Esophagus squamous epithelium (tissue), 5 donors: ENCODE measurements around the gene ECM1. TPM values are rescaled to one million over a fixed set of nuclear protein-coding genes. Genes with fewer than 3 reads are reported as not detected.

ENCODE experiments used
- DNase-seq: peaks from one replicate; lab custom pipeline; 2025; lab: John Stamatoyannopoulos, UW
- H3K27ac ChIP-seq, 4 donors: fragments of 200-600 bp; sonication (generic); one replicate each; pipeline ENCODE4 v1.5.1; 2016 to 2019; ENCODE audit warnings: mild to moderate bottlenecking in 1 of 4
- H3K27me3 ChIP-seq, 4 donors: fragments of 200-600 bp; sonication (generic); 1 replicate in 3 of 4; 2 replicates in 1 of 4; pipeline versions ENCODE4 v1.5.1 to v1.6.0; 2017 to 2021; ENCODE audit warnings: antibody characterized with exemption in 1 of 4
- H3K36me3 ChIP-seq, 3 donors: fragments of 200-600 bp; sonication (generic); one replicate each; pipeline ENCODE4 v1.5.1; 2016 to 2019
- H3K4me1 ChIP-seq, 3 donors: fragments of 200-600 bp; sonication (generic); one replicate each; pipeline ENCODE4 v1.5.1; 2017 to 2019
- H3K4me3 ChIP-seq, 4 donors: fragments of 200-600 bp; sonication (generic); 1 replicate in 3 of 4; 2 replicates in 1 of 4; pipeline ENCODE4 v1.5.1; 2016 to 2019; ENCODE audit warnings: mild to moderate bottlenecking in 2 of 4, moderate library complexity in 1 of 4
- H3K9me3 ChIP-seq, 3 donors: fragments of 200-600 bp; sonication (generic); one replicate each; pipeline ENCODE4 v1.5.1; 2016 to 2019
- POLR2A ChIP-seq, 4 donors: fragments of 450-650 bp; IDR thresholded peaks; one replicate each; pipeline ENCODE4 v1.6.1; 2017; ENCODE audit warnings: antibody characterized with exemption in 4 of 4, mild to moderate bottlenecking in 4 of 4, moderate library complexity in 3 of 4
- WGBS, 2 donors: methylation state at CpG; one replicate each; pipeline ENCODE4 v1.1.5; 2018; 5-methylcytosine and 5-hydroxymethylcytosine counted together
- intact Hi-C: fragments of 100-400 bp; cut with DNase I; formaldehyde crosslinking; loops from one replicate; pipeline ENCODE4 v1.15.0; 2022
- total RNA-seq, 4 donors: library from RNA; depleted of rRNA; stranded (reverse); fragments of >200 nt; gene quantifications; one replicate each; pipeline ENCODE4 v1.1.0, GENCODE V29; 2016
- TF ChIP-seq, protein P1 (sequence below), 6 experiments: fragments of 450-650 bp in 4 of 6; fragments of 200-600 bp in 2 of 6; sonication (generic) in 2 of 6; IDR thresholded peaks; one replicate each; pipeline ENCODE4 v1.5.1; 2016 to 2019; ENCODE audit warnings: antibody characterized with exemption in 6 of 6, mild to moderate bottlenecking in 4 of 6, moderate library complexity in 4 of 6
- donor health status: DM: yes; HTN: yes; CAD: no.

Gene ECM1
- total RNA-seq, 4 donors from 2014 or later, result 311 to 1,013 (median 406) TPM

- Histone ChIP-seq H3K27me3 (no peaks in the 10 kb centered on the region), H3K27ac (no peak overlapping the region), H3K9me3 (no peaks in the 10 kb centered on the region), H3K4me1 (peaks cover under 1 to 50% (median 8%) of the 10 kb centered on the region in 3 donors), H3K36me3 (peaks cover 21 to 50% (median 21%) of the 10 kb centered on the region in 3 donors), H3K4me3 (no peak overlapping the region)
- DNase-seq, result no peak
- intact Hi-C loops, result no loop called here
- no peak for TF ChIP-seq POLR2A (IDR thresholded peaks at IDR 0.05)
- TF ChIP-seq, protein P1, sequence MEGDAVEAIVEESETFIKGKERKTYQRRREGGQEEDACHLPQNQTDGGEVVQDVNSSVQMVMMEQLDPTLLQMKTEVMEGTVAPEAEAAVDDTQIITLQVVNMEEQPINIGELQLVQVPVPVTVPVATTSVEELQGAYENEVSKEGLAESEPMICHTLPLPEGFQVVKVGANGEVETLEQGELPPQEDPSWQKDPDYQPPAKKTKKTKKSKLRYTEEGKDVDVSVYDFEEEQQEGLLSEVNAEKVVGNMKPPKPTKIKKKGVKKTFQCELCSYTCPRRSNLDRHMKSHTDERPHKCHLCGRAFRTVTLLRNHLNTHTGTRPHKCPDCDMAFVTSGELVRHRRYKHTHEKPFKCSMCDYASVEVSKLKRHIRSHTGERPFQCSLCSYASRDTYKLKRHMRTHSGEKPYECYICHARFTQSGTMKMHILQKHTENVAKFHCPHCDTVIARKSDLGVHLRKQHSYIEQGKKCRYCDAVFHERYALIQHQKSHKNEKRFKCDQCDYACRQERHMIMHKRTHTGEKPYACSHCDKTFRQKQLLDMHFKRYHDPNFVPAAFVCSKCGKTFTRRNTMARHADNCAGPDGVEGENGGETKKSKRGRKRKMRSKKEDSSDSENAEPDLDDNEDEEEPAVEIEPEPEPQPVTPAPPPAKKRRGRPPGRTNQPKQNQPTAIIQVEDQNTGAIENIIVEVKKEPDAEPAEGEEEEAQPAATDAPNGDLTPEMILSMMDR (IDR thresholded peaks at IDR 0.05), result no peak
- 82% methylated on average over 4 to 7 of the region's 10 CpGs for WGBS, 2 donors
Observed at GRCh38 chr1:150472601-150473200, 35.2 kb upstream of the ECM1 start.

- H3K4me1 ChIP-seq, result peaks cover 4 to 52% (median 8%) of the 10 kb centered on the region in 3 donors
Observed at GRCh38 chr1:150473659-150474058, 34.2 kb upstream of the ECM1 start.

GRCh38 chr1:150474869-150475268 is 33.0 kb upstream of the ECM1 start:
- no peak overlapping the region for H3K27ac ChIP-seq
- DNase-seq, result no peak
- TF ChIP-seq, protein P1 (IDR thresholded peaks at IDR 0.05), result no peak
- no peaks in the 10 kb centered on the region for H3K27me3 ChIP-seq
- peaks cover 3 to 52% (median 4%) of the 10 kb centered on the region in 3 donors for H3K4me1 ChIP-seq
- WGBS, 2 donors, result 52 to 57% methylated on average over 4 of the region's 4 CpGs
- no peak overlapping the region for H3K4me3 ChIP-seq
- intact Hi-C loops, result no loop called here
- no peaks in the 10 kb centered on the region for H3K9me3 ChIP-seq
- peaks cover 21 to 43% (median 21%) of the 10 kb centered on the region in 3 donors for H3K36me3 ChIP-seq

More at GRCh38 chr1:150473659-150474058, 34.2 kb upstream of the ECM1 start:
- peaks cover 21 to 44% (median 21%) of the 10 kb centered on the region in 3 donors for H3K36me3 ChIP-seq
- DNase-seq, result no peak
- 67 to 71% methylated on average over 4 of the region's 4 CpGs for WGBS, 2 donors
- intact Hi-C loops, result no loop called here
- H3K9me3 ChIP-seq, result no peaks in the 10 kb centered on the region
- H3K27me3 ChIP-seq, result no peaks in the 10 kb centered on the region
- TF ChIP-seq POLR2A (IDR thresholded peaks at IDR 0.05), result no peak
- TF ChIP-seq, protein P1 (IDR thresholded peaks at IDR 0.05), result no peak
- no peak overlapping the region for H3K4me3 ChIP-seq
- peak overlapping the region in 2 of 4 donors; percentile 1 to 27 for H3K27ac ChIP-seq

GRCh38 chr1:150476754-150477153 is 31.2 kb upstream of the ECM1 start:
- Histone ChIP-seq H3K4me3 (no peak overlapping the region), H3K4me1 (peaks cover 3 to 49% (median 4%) of the 10 kb centered on the region in 3 donors), H3K36me3 (peaks cover 8 to 24% (median 10%) of the 10 kb centered on the region in 3 donors), H3K9me3 (no peaks in the 10 kb centered on the region), H3K27ac (peak overlapping the region in 3 of 4 donors; percentile 69 to 85 (median 78)), H3K27me3 (no peaks in the 10 kb centered on the region)
- TF ChIP-seq, protein P1 (IDR thresholded peaks at IDR 0.05), result no peak
- no peak for TF ChIP-seq POLR2A (IDR thresholded peaks at IDR 0.05)
- WGBS, 2 donors, result 67 to 73% methylated on average over 3 of the region's 3 CpGs
- DNase-seq, result no peak
- intact Hi-C loops, result no loop called here

GRCh38 chr1:150477320-150477719 is 30.6 kb upstream of the ECM1 start:
- no peaks in the 10 kb centered on the region for H3K27me3 ChIP-seq

More at GRCh38 chr1:150477320-150477719, 30.6 kb upstream of the ECM1 start:
- Histone ChIP-seq H3K4me3 (no peak overlapping the region), H3K27ac (peak overlapping the region; percentile 36 to 85 (median 74)), H3K9me3 (no peaks in the 10 kb centered on the region), H3K36me3 (peaks cover 5 to 18% (median 5%) of the 10 kb centered on the region in 3 donors), H3K4me1 (peaks cover 3 to 49% (median 4%) of the 10 kb centered on the region in 3 donors)
- intact Hi-C loops, result no loop called here
- no peak for DNase-seq
- TF ChIP-seq, protein P1 (IDR thresholded peaks at IDR 0.05), result no peak
- no peak for TF ChIP-seq POLR2A (IDR thresholded peaks at IDR 0.05)
- 50 to 63% methylated on average over 1 of the region's 1 CpG for WGBS, 2 donors
